ENCODE measurements around the gene PIK3CA.

GRCh38 chr3:179250803-179251476 lies 102.8 kb downstream of the PIK3CA start, which contains the start of gene KCNMB3:
- TF ChIP-seq EZH2phosphoT487 (IDR thresholded peaks at IDR 0.05; ENCODE audit: insufficient read depth, low read depth) (no peak), EZH2 (IDR thresholded peaks at IDR 0.05; ENCODE audit: insufficient read depth, poor library complexity, severe bottlenecking) (no peak)

All from GM23248 (cell line).